ENCODE data around the gene ZNHIT2. TPM values are rescaled to one million over a fixed set of nuclear protein-coding genes. Genes with fewer than 3 reads are reported as not detected.

The ZNHIT2 gene
- total and polyA plus RNA-seq, 3 experiments from 2014 or later = 15.2 to 20.1 (median 19.8) TPM

DNA sequence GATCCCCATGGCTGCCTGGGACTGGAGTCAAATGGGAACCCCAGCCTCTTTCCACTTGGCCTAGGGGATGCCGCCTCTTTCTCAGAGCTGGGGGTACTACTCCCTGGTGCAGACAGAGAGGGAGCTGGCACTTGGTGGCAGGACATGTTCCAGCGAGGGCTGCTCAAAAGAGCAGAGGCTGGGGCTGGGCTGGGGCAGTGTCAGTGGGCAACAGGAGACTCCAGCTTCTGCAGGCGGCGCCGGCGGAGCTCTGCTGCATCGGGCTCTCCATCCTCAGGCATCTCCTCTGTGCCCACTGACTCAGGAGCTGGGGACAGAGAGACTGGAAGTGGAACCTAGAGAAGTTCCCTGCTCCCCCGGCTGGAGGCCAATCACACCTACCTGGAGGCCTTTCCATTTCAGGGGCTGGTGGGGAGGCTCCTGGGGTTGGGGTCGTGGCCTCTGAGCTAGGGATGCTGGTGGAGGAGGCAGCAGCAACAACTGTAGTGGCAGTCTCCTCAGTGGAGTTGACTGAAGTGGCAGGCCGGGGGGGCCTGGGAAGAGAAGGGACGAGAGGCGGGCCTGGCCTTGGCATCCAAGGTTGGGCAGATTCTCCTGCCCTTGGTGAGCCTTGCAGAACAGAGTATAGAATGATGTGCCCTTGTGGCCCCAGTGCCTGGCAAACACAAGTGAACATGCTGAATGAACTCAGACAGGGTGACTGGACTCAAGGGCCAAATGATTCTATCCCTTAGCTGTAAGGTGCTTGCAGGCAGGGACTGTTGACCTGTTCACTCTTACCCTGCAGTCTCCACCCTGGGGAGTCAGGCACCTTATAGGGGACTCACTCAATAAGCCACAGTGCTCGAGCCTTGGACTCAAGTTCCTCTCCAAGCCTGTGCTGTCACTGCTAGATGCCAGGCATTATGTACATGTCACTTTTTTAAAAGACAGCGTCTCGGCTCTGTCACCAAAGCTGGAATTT lies 11.0 kb upstream of the ZNHIT2 start:
- Mint-ChIP-seq H3K4me3 (no peak overlapping the region), H3K27ac (peak overlapping the region in 1 of 8 donors; percentile 38), H3K4me1 (peaks cover 13 to 32% (median 16%) of the 10 kb centered on the region in 3 donors), H3K36me3 (peaks cover 0 to 92% (median 8%) of the 10 kb centered on the region in 3 donors), H3K27me3 (no peaks in the 10 kb centered on the region), H3K9me3 (no peaks in the 10 kb centered on the region)
- no peaks in the 10 kb centered on the region for H3K27me3 ChIP-seq (ENCODE audit: insufficient read depth, low read length, poor library complexity, severe bottlenecking)
- H3K4me1 ChIP-seq (ENCODE audit: insufficient read depth, low read length) = peaks cover 12% of the 10 kb centered on the region
- H3K4me3 ChIP-seq (ENCODE audit: low read length) = no peak overlapping the region
- ChIA-PET CTCF (interaction anchor here (1.6 to 2.4 kb wide), 2 partner anchors 17 to 281 kb away, joined by 4 to 10 read pairs; partner anchors contain the start of gene TM7SF2), POLR2A (no interaction called here)
- H3K36me3 ChIP-seq (ENCODE audit: insufficient read depth, low read length) = peaks cover 73% of the 10 kb centered on the region
- no peak overlapping the region for H3K27ac ChIP-seq (ENCODE audit: low read depth, low read length)
- H3K9me3 ChIP-seq (ENCODE audit: low read length) = no peaks in the 10 kb centered on the region
- DNase-seq = peak in 1 of 5 donors; percentile 39

- peak in 1 of 5 donors; percentile 32 for DNase-seq
- H3K36me3 ChIP-seq (ENCODE audit: insufficient read depth, low read length) = peaks cover 69% of the 10 kb centered on the region
- no peak overlapping the region for H3K27ac ChIP-seq (ENCODE audit: low read depth, low read length)
- ChIA-PET POLR2A (no interaction called here), CTCF (interaction anchor here (1.6 kb wide), 1 partner anchor 280 kb away, joined by 4 read pairs; no protein-coding TSS in a partner anchor)
- peaks cover 9 to 32% (median 12%) of the 10 kb centered on the region in 3 donors for H3K4me1 Mint-ChIP-seq
- no peak overlapping the region for H3K4me3 Mint-ChIP-seq
- H3K27me3 ChIP-seq (ENCODE audit: insufficient read depth, low read length, poor library complexity, severe bottlenecking) = no peaks in the 10 kb centered on the region
- peaks cover 11% of the 10 kb centered on the region for H3K4me1 ChIP-seq (ENCODE audit: insufficient read depth, low read length)
- H3K36me3 Mint-ChIP-seq = peaks cover 0 to 88% (median 8%) of the 10 kb centered on the region in 3 donors
- H3K4me3 ChIP-seq (ENCODE audit: low read length) = no peak overlapping the region
- H3K27me3 Mint-ChIP-seq = no peaks in the 10 kb centered on the region
- no peaks in the 10 kb centered on the region for H3K9me3 Mint-ChIP-seq
- no peaks in the 10 kb centered on the region for H3K9me3 ChIP-seq (ENCODE audit: low read length)
- H3K27ac Mint-ChIP-seq = peak overlapping the region in 2 of 8 donors; percentile 7 to 33
Observed at GRCh38 chr11:65127473-65128181, 10.1 kb upstream of the ZNHIT2 start.

DNA sequence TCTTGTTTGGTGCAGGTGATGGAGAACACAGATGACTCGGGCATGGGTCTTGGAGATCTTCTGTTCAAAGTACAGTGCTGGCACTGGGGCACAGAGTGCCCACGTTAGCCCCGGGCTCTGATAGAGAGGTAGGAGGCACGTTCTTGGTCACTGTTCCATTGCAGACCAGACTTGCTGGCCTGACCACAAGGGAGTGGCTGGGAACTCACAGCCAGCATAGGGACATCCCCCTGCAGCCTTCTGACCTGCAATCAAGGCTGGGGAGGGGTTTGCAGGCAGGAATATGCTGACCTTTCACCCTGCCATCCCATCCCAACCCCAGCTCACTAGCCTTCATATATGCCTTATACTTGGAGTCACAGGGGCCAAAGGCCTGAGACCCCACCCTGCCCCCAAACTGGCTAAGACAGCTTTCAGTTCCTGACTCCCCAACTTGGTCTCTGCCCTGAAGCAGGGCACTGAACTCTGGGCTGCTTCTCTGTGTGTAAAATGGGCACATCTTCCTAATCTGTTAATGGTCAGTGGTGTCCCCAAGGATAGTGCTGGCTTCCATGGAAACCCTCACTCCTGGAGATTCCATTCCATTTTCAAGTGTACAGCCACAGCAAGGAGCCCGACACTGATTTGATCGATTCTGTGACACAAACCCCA lies 9.2 kb upstream of the ZNHIT2 start:
- Mint-ChIP-seq H3K4me3 (peak overlapping the region in 2 of 7 donors; percentile 17 to 54), H3K36me3 (peaks cover 3 to 88% (median 8%) of the 10 kb centered on the region in 3 donors), H3K27me3 (no peaks in the 10 kb centered on the region), H3K4me1 (peaks cover 15 to 31% (median 19%) of the 10 kb centered on the region in 3 donors), H3K9me3 (no peaks in the 10 kb centered on the region), H3K27ac (peak overlapping the region in 4 of 8 donors; percentile 29 to 83 (median 68))
- H3K27ac ChIP-seq (ENCODE audit: low read depth, low read length) = no peak overlapping the region
- CTCF ChIA-PET = no interaction called here
- H3K4me1 ChIP-seq (ENCODE audit: insufficient read depth, low read length) = peaks cover 7% of the 10 kb centered on the region
- no peak overlapping the region for H3K4me3 ChIP-seq (ENCODE audit: low read length)
- H3K36me3 ChIP-seq (ENCODE audit: insufficient read depth, low read length) = peaks cover 60% of the 10 kb centered on the region
- peak in 1 of 5 donors; percentile 31 for DNase-seq
- H3K9me3 ChIP-seq (ENCODE audit: low read length) = no peaks in the 10 kb centered on the region
- H3K27me3 ChIP-seq (ENCODE audit: insufficient read depth, low read length, poor library complexity, severe bottlenecking) = no peaks in the 10 kb centered on the region
- POLR2A ChIA-PET = interaction anchor here (0.6 kb wide), 1 partner anchor 9 kb away, joined by 3 read pairs; the partner anchor contains the start of gene ZNHIT2

DNA sequence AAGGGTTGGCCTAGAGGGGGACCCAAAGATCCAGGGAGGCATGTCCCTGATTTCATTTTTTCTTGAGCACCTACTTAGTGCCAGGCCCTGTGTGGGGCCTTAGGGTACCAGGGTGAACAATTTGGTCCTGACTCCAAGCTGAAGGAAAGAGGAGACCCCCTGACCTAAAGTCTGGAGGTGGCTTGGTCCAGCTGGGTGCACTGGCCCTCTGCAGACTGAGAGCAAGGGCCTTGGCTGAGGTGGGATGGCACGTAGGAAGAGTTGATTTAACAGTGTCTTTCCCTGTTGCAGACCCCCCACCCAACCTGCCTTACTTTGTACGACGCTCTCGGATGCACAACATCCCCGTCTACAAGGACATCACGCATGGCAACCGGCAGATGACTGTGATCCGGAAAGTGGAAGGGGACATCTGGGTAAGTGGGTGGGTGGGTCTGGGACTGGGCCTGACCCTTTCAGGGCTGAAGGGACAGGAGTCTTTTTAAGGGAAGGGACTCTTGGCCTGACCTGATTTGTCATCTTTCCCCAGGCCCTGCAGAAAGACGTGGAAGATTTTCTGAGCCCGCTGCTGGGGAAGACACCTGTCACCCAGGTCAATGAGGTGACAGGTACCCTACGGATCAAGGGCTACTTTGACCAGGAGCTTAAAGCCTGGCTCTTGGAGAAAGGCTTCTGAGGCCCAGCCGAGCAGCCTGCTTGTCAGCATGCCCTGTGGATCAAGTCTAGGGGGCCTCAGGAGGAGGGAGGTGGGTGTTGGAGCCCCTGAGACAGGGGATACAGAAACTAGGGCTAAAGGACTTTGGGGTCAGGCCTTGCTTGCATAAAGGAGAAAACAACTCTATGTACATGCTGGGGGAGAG lies 7.9 kb upstream of the ZNHIT2 start:
- H3K4me1 ChIP-seq (ENCODE audit: insufficient read depth, low read length) = peaks cover 18% of the 10 kb centered on the region
- peaks cover 59% of the 10 kb centered on the region for H3K36me3 ChIP-seq (ENCODE audit: insufficient read depth, low read length)
- DNase-seq = peak in 1 of 5 donors; percentile 17
- ChIA-PET POLR2A (interaction anchor here (0.5 kb wide), 1 partner anchor 134 kb away, joined by 3 read pairs; no protein-coding TSS in a partner anchor), CTCF (no interaction called here)
- peaks cover 21 to 36% (median 30%) of the 10 kb centered on the region in 3 donors for H3K4me1 Mint-ChIP-seq
- H3K4me3 ChIP-seq (ENCODE audit: low read length) = no peak overlapping the region
- H3K9me3 Mint-ChIP-seq = no peaks in the 10 kb centered on the region
- no peaks in the 10 kb centered on the region for H3K9me3 ChIP-seq (ENCODE audit: low read length)
- H3K27me3 ChIP-seq (ENCODE audit: insufficient read depth, low read length, poor library complexity, severe bottlenecking) = no peaks in the 10 kb centered on the region
- H3K4me3 Mint-ChIP-seq = peak overlapping the region in 1 of 7 donors; percentile 69
- peak overlapping the region in 3 of 8 donors; percentile 42 to 69 (median 50) for H3K27ac Mint-ChIP-seq
- no peaks in the 10 kb centered on the region for H3K27me3 Mint-ChIP-seq
- no peak overlapping the region for H3K27ac ChIP-seq (ENCODE audit: low read depth, low read length)
- H3K36me3 Mint-ChIP-seq = peaks cover 4 to 88% (median 7%) of the 10 kb centered on the region in 3 donors

GRCh38 chr11:65124480-65125196 lies 7.1 kb upstream of the ZNHIT2 start:
- no peaks in the 10 kb centered on the region for H3K27me3 ChIP-seq (ENCODE audit: insufficient read depth, low read length, poor library complexity, severe bottlenecking)
- Mint-ChIP-seq H3K4me1 (peaks cover 22 to 41% (median 33%) of the 10 kb centered on the region in 3 donors), H3K36me3 (peaks cover 4 to 88% (median 7%) of the 10 kb centered on the region in 3 donors), H3K9me3 (no peaks in the 10 kb centered on the region), H3K27me3 (no peaks in the 10 kb centered on the region), H3K4me3 (peak overlapping the region in 5 of 7 donors; percentile 28 to 73 (median 35)), H3K27ac (peak overlapping the region in 6 of 8 donors; percentile 12 to 80 (median 46))
- POLR2A ChIA-PET = interaction anchor here (1.0 to 1.2 kb wide), 2 partner anchors 10 to 13 kb away, joined by 3 to 4 read pairs; partner anchors contain the start of gene SYVN1
- DNase-seq = peak in 1 of 5 donors; percentile 25
- no peaks in the 10 kb centered on the region for H3K9me3 ChIP-seq (ENCODE audit: low read length)
- peaks cover 21% of the 10 kb centered on the region for H3K4me1 ChIP-seq (ENCODE audit: insufficient read depth, low read length)
- CTCF ChIA-PET = no interaction called here
- peaks cover 59% of the 10 kb centered on the region for H3K36me3 ChIP-seq (ENCODE audit: insufficient read depth, low read length)
- H3K4me3 ChIP-seq (ENCODE audit: low read length) = no peak overlapping the region
- H3K27ac ChIP-seq (ENCODE audit: low read depth, low read length) = peak overlapping the region; percentile 6

GRCh38 chr11:65121865-65122696 lies 4.6 kb upstream of the ZNHIT2 start, which contains the start of the genes FAU and MRPL49:
Gene FAU (minus strand): TSS chr11:65122134. CDS start chr11:65121813, 321 bp downstream.
Gene MRPL49 (plus strand): TSS chr11:65122321. CDS start chr11:65122347, 26 bp downstream.
- peak; percentile 98 to 99 (median 98) for DNase-seq
- Mint-ChIP-seq H3K4me3 (peak within 1 kb of the TSS; percentile 96 to 100 (median 99)), H3K27me3 (peaks cover 0 to 2% of the 10 kb centered on the region in 2 donors), H3K9me3 (no peaks in the 10 kb centered on the region), H3K27ac (peak within 1 kb of the TSS; percentile 97 to 100 (median 100)), H3K4me1 (peaks cover 33 to 59% (median 45%) of the 10 kb centered on the region in 3 donors), H3K36me3 (peaks cover 7 to 88% (median 9%) of the 10 kb centered on the region in 3 donors)
- peaks cover 21% of the 10 kb centered on the region for H3K4me1 ChIP-seq (ENCODE audit: insufficient read depth, low read length)
- no peaks in the 10 kb centered on the region for H3K9me3 ChIP-seq (ENCODE audit: low read length)
- peak within 1 kb of the TSS; percentile 95 for H3K4me3 ChIP-seq (ENCODE audit: low read length)
- peak within 1 kb of the TSS; percentile 97 for H3K27ac ChIP-seq (ENCODE audit: low read depth, low read length)
- POLR2A ChIA-PET = interaction anchor here (0.5 to 2.5 kb wide), 25 partner anchors 10 to 1721 kb away, joined by 3 to 60 read pairs (median 4); partner anchors contain the start of genes ACTN3, ARL2, POLA2 and PPP2R5B
- peaks cover 53% of the 10 kb centered on the region for H3K36me3 ChIP-seq (ENCODE audit: insufficient read depth, low read length)
- CTCF ChIA-PET = interaction anchor here (0.9 to 3.7 kb wide), 12 partner anchors 9 to 490 kb away, joined by 3 to 43 read pairs (median 4); partner anchors contain the start of genes ARL2, CAPN1, CDCA5 and SYVN1
- no peaks in the 10 kb centered on the region for H3K27me3 ChIP-seq (ENCODE audit: insufficient read depth, low read length, poor library complexity, severe bottlenecking)
